ENCODE measurements around the gene NDUFS8.

The NDUFS8 gene

DNA sequence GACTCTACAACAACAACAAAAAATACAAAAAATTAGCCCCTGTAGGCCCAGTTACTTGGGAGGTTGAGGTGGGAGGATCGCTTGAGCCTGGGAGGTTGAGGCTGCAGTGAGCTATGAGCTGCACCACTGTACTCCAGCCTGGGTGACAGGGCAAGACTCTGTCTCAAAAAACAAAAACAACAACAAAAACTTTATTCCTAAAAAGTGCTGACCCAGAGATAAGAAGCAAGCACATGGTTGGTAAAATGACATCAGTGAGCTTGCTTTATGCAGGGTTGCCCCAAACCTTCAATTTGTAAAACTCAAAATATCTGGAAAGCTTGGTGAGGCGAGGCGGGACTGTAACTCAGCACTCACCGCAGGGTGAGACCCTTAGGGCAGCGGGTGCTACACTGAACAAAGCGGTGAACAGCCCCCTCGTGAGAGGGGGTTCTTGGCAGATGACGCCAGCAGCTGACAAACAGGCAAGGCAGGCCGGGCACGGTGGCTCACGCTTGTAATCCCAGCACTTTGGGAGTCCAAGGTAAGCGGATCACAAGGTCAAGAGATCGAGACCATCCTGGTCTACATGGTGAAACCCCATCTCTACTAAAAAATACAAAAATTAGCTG is 4.9 kb downstream of the NDUFS8 start:
- Histone ChIP-seq H3K79me2 (ENCODE audit: insufficient read depth, low read depth) (peaks cover 26% of the 10 kb centered on the region; the same call in 1 of the 2 replicates), H4K20me1 (ENCODE audit: insufficient read depth) (no peaks in the 10 kb centered on the region), H3K9ac (no peak overlapping the region), H3K36me3 (ENCODE audit: insufficient read depth) (no peaks in the 10 kb centered on the region), H3K27ac (no peak overlapping the region), H3K4me2 (no peak overlapping the region), H3K27me3 (ENCODE audit: insufficient read depth, low read depth) (no peaks in the 10 kb centered on the region), H2AFZ (ENCODE audit: low read depth) (no peak overlapping the region), H3K4me3 (IDR thresholded peaks at IDR 0.05; ENCODE audit: insufficient read depth, low read depth, low read length) (no peak overlapping the region), H3K4me1 (ENCODE audit: low read depth, poor library complexity, severe bottlenecking) (peaks cover 31% of the 10 kb centered on the region)
- TF ChIP-seq, protein P1, sequence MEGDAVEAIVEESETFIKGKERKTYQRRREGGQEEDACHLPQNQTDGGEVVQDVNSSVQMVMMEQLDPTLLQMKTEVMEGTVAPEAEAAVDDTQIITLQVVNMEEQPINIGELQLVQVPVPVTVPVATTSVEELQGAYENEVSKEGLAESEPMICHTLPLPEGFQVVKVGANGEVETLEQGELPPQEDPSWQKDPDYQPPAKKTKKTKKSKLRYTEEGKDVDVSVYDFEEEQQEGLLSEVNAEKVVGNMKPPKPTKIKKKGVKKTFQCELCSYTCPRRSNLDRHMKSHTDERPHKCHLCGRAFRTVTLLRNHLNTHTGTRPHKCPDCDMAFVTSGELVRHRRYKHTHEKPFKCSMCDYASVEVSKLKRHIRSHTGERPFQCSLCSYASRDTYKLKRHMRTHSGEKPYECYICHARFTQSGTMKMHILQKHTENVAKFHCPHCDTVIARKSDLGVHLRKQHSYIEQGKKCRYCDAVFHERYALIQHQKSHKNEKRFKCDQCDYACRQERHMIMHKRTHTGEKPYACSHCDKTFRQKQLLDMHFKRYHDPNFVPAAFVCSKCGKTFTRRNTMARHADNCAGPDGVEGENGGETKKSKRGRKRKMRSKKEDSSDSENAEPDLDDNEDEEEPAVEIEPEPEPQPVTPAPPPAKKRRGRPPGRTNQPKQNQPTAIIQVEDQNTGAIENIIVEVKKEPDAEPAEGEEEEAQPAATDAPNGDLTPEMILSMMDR (conservative IDR thresholded peaks at IDR 0.05; ENCODE audit: low read depth, low read length), result no peak

DNA sequence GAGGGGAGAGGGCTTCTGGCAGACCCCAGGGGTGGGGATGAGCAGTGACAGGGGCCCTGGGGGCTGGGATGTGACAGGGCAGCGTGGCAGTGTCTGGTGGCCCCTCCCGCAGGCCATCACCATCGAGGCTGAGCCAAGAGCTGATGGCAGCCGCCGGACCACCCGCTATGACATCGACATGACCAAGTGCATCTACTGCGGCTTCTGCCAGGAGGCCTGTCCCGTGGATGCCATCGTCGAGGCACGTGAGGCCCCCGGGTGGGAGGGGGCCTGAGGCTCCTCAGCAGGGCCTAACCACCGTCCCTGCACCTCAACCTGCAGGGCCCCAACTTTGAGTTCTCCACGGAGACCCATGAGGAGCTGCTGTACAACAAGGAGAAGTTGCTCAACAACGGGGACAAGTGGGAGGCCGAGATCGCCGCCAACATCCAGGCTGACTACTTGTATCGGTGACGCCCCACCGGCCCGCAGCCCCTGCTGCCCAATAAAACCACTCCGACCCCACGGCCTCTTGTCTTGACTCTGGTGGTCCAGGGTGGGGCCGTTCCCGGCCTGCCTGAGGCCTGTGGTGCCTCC is 5.7 kb downstream of the NDUFS8 start:
- TF ChIP-seq, protein P1 (conservative IDR thresholded peaks at IDR 0.05; ENCODE audit: low read depth, low read length), result no peak
- Histone ChIP-seq H2AFZ (ENCODE audit: low read depth) (no peak overlapping the region), H3K4me3 (IDR thresholded peaks at IDR 0.05; ENCODE audit: insufficient read depth, low read depth, low read length) (no peak overlapping the region), H3K36me3 (ENCODE audit: insufficient read depth) (no peaks in the 10 kb centered on the region), H3K4me2 (no peak overlapping the region), H3K27ac (no peak overlapping the region), H3K4me1 (ENCODE audit: low read depth, poor library complexity, severe bottlenecking) (peaks cover 37% of the 10 kb centered on the region), H3K9ac (no peak overlapping the region), H4K20me1 (ENCODE audit: insufficient read depth) (no peaks in the 10 kb centered on the region), H3K79me2 (ENCODE audit: insufficient read depth, low read depth) (peaks cover 21% of the 10 kb centered on the region; the same call in 1 of the 2 replicates), H3K27me3 (ENCODE audit: insufficient read depth, low read depth) (no peaks in the 10 kb centered on the region)

DNA sequence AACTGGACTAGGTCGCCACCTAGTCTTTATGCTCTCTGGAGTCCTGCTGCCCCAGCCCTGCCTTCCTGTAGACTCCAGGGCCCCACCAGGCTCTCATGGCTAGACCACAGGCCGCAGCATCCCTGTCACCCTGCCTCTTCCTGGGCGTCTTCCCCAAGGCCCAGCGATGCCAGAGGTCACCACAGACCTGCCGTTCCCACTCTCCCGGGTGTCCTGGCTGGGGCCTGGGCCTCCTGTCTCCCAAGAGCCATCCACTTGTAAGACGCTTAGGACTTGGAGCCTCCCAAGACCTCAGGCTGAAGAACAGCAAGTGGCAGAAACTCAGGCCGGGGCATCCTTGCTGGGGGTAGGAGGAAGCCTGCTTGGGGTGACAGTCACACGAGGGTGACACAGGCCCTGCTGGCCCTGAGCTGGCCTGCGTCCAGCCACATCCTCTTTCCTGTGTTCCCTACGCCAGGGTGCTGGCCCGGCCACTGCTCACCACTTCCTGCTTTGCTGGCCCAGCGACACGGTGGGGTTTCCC is 6.3 kb downstream of the NDUFS8 start:
- Histone ChIP-seq H4K20me1 (ENCODE audit: insufficient read depth) (no peaks in the 10 kb centered on the region), H2AFZ (ENCODE audit: low read depth) (no peak overlapping the region), H3K9ac (no peak overlapping the region), H3K4me3 (IDR thresholded peaks at IDR 0.05; ENCODE audit: insufficient read depth, low read depth, low read length) (no peak overlapping the region), H3K27me3 (ENCODE audit: insufficient read depth, low read depth) (no peaks in the 10 kb centered on the region), H3K27ac (no peak overlapping the region), H3K36me3 (ENCODE audit: insufficient read depth) (no peaks in the 10 kb centered on the region), H3K4me1 (ENCODE audit: low read depth, poor library complexity, severe bottlenecking) (peaks cover 38% of the 10 kb centered on the region), H3K79me2 (ENCODE audit: insufficient read depth, low read depth) (peaks cover 15% of the 10 kb centered on the region; the same call in 1 of the 2 replicates), H3K4me2 (no peak overlapping the region)
- TF ChIP-seq, protein P1 (conservative IDR thresholded peaks at IDR 0.05; ENCODE audit: low read depth, low read length), result no peak

DNA sequence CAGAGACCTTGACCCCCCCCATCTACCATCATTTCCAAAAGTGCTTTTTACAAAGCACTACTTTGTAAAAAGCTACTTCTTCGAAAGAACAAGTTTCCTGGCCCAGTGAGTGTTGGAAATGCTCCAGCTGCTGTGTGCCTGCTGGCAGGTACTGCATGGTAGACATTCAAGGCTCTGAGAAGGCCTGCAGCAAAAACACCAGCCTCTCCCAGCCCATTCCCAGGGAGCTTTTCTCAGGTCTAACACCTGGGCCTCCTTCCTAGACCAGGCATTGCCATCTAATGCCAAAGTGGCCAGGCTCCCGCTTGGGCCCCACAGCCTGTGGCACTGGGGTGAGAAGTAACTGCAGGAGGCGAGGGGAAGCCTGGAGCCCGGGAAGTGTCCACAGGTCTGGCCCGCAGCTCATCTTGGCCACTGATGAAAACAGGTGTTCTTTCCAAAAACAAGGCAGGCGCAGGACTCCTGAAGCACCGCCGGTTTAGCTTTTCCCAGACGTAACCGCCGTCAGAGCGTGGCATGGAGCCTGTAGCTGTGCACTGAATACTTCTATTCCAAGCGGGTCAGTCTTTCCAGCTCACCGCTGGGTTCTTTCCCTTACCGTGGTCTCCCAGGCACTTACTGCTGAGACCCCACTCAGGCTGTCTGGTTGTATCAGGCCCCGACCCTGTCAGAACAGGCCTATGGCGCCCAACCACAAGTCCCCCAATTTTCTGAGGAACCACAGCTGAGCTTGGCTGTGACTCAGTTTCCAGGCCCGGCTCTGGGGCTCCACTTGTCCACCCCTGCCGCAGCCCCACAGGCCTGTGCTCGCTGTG is 7.1 kb downstream of the NDUFS8 start:
- H2AFZ ChIP-seq (ENCODE audit: low read depth), result no peak overlapping the region
- no peaks in the 10 kb centered on the region for H3K36me3 ChIP-seq (ENCODE audit: insufficient read depth)
- H3K4me2 ChIP-seq, result no peak overlapping the region; the same call in 1 of the 2 replicates
- no peaks in the 10 kb centered on the region for H3K27me3 ChIP-seq (ENCODE audit: insufficient read depth, low read depth)
- H3K27ac ChIP-seq, result no peak overlapping the region
- H3K4me1 ChIP-seq (ENCODE audit: low read depth, poor library complexity, severe bottlenecking), result peaks cover 39% of the 10 kb centered on the region
- TF ChIP-seq, protein P1 (conservative IDR thresholded peaks at IDR 0.05; ENCODE audit: low read depth, low read length), result no peak
- H3K9ac ChIP-seq, result no peak overlapping the region
- H3K79me2 ChIP-seq (ENCODE audit: insufficient read depth, low read depth), result peaks cover 12% of the 10 kb centered on the region; the same call in 1 of the 2 replicates
- H3K4me3 ChIP-seq (IDR thresholded peaks at IDR 0.05; ENCODE audit: insufficient read depth, low read depth, low read length), result no peak overlapping the region
- no peaks in the 10 kb centered on the region for H4K20me1 ChIP-seq (ENCODE audit: insufficient read depth)

All from KMS-11 (cell line).